Measurements from ENCODE around the gene CDYL2.

CDYL2 gene

GRCh38 chr16:80556481-80556880 lies 247.9 kb downstream of the CDYL2 start:
- Histone ChIP-seq H3K27me3 (ENCODE audit: low read depth, low read length) (peaks cover 20% of the 10 kb centered on the region), H3K36me3 (replicated peaks; ENCODE audit: low read depth, low read length) (no peaks in the 10 kb centered on the region), H3K9ac (ENCODE audit: low read length) (no peak overlapping the region), H3K4me1 (ENCODE audit: low read length) (no peaks in the 10 kb centered on the region), H4K20me1 (ENCODE audit: insufficient read depth, low read length) (no peaks in the 10 kb centered on the region), H3K79me2 (ENCODE audit: low read length) (no peaks in the 10 kb centered on the region), H3K4me2 (ENCODE audit: low read length) (no peak overlapping the region), H3K4me3 (ENCODE audit: low read length) (no peak overlapping the region), H3K9me3 (ENCODE audit: insufficient read depth, low read length) (no peaks in the 10 kb centered on the region), H2AFZ (ENCODE audit: low read depth, low read length) (no peak overlapping the region), H3K27ac (ENCODE audit: low read length) (no peak overlapping the region)
- no peak for TF ChIP-seq CTCF (IDR thresholded peaks at IDR 0.05; ENCODE audit: low read depth, low read length)
- no peak for TF ChIP-seq EZH2phosphoT487 (IDR thresholded peaks at IDR 0.05; ENCODE audit: low read depth)

- Histone ChIP-seq H3K79me2 (ENCODE audit: low read length) (no peaks in the 10 kb centered on the region), H4K20me1 (ENCODE audit: insufficient read depth, low read length) (no peaks in the 10 kb centered on the region), H3K9ac (ENCODE audit: low read length) (no peak overlapping the region), H3K27ac (ENCODE audit: low read length) (no peak overlapping the region), H2AFZ (ENCODE audit: low read depth, low read length) (no peak overlapping the region), H3K9me3 (ENCODE audit: insufficient read depth, low read length) (no peaks in the 10 kb centered on the region), H3K4me2 (ENCODE audit: low read length) (no peak overlapping the region), H3K27me3 (ENCODE audit: low read depth, low read length) (peaks cover 11% of the 10 kb centered on the region; the same call in 1 of the 2 replicates), H3K4me3 (ENCODE audit: low read length) (no peak overlapping the region), H3K36me3 (replicated peaks; ENCODE audit: low read depth, low read length) (no peaks in the 10 kb centered on the region), H3K4me1 (ENCODE audit: low read length) (no peaks in the 10 kb centered on the region)
- TF ChIP-seq EZH2phosphoT487 (IDR thresholded peaks at IDR 0.05; ENCODE audit: low read depth) (no peak), CTCF (IDR thresholded peaks at IDR 0.05; ENCODE audit: low read depth, low read length) (no peak)
Measured at GRCh38 chr16:80554033-80554432, 250.4 kb downstream of the CDYL2 start.

- H3K9me3 ChIP-seq (ENCODE audit: insufficient read depth, low read length), result no peaks in the 10 kb centered on the region
- TF ChIP-seq EZH2phosphoT487 (IDR thresholded peaks at IDR 0.05; ENCODE audit: low read depth) (no peak), CTCF (IDR thresholded peaks at IDR 0.05; ENCODE audit: low read depth, low read length) (no peak)
- H3K4me2 ChIP-seq (ENCODE audit: low read length), result no peak overlapping the region
- no peak overlapping the region for H2AFZ ChIP-seq (ENCODE audit: low read depth, low read length)
- no peak overlapping the region for H3K4me3 ChIP-seq (ENCODE audit: low read length)
- H3K27me3 ChIP-seq (ENCODE audit: low read depth, low read length), result peaks cover 10% of the 10 kb centered on the region; the same call in 1 of the 2 replicates
- no peaks in the 10 kb centered on the region for H3K4me1 ChIP-seq (ENCODE audit: low read length)
- H3K27ac ChIP-seq (ENCODE audit: low read length), result no peak overlapping the region
- no peaks in the 10 kb centered on the region for H3K79me2 ChIP-seq (ENCODE audit: low read length)
- H4K20me1 ChIP-seq (ENCODE audit: insufficient read depth, low read length), result no peaks in the 10 kb centered on the region
- no peak overlapping the region for H3K9ac ChIP-seq (ENCODE audit: low read length)
- H3K36me3 ChIP-seq (replicated peaks; ENCODE audit: low read depth, low read length), result no peaks in the 10 kb centered on the region
Measured at GRCh38 chr16:80552277-80552676, 252.1 kb downstream of the CDYL2 start.
